ENCODE results near the gene MAZ. TPM values are rescaled to one million over a fixed set of nuclear protein-coding genes. Genes with fewer than 3 reads are reported as not detected.
"Not testable (repeated sequence)": the region's sequence is repeated elsewhere in the genome, so short reads cannot be mapped to it uniquely, and the experiment has no call there.

Gene MAZ
- total and polyA plus RNA-seq, 3 experiments from 2014 or later, result 85.7 to 478 (median 455) TPM

DNA sequence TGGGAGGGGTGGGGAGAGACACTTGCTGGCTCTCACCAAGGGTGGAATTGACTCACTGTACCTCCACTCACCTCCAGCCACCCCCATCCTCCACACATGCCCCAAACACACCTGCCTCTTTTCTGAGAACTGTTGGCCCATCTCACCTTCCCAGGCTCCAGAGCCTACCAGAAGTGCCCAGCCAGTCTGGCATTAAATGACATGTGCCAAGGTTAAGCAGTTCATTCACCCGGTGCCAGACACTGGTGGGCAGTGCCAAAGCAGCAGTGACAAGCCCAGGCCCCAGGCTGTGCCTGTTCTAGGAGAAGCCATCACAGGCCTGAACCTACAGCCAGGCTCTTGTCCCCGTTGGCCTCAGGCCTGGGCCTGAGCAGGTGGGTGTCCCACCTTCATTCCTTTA is 25.2 kb downstream of the MAZ start:
- Histone ChIP-seq H3K27me3 (ENCODE audit: insufficient read depth, low read length, poor library complexity, severe bottlenecking) (no peaks in the 10 kb centered on the region), H3K9me3 (ENCODE audit: low read length) (no peaks in the 10 kb centered on the region), H3K27ac (ENCODE audit: low read depth, low read length) (no peak overlapping the region), H3K4me1 (ENCODE audit: insufficient read depth, low read length) (peaks cover 43% of the 10 kb centered on the region), H3K4me3 (ENCODE audit: low read length) (no peak overlapping the region), H3K36me3 (ENCODE audit: insufficient read depth, low read length) (peaks cover 33% of the 10 kb centered on the region)
- ChIA-PET POLR2A (interaction anchor here (0.9 kb wide), 1 partner anchor 11 kb away, joined by 3 read pairs; no protein-coding TSS in a partner anchor), CTCF (interaction anchor here (1.0 kb wide), 1 partner anchor 16 kb away, joined by 3 read pairs; the partner anchor contains the start of gene PAGR1)
- Mint-ChIP-seq H3K27ac (peak overlapping the region in 2 of 8 donors; percentile 8 to 69), H3K4me1 (peaks cover 23 to 39% (median 23%) of the 10 kb centered on the region in 3 donors), H3K9me3 (no peaks in the 10 kb centered on the region), H3K27me3 (no peaks in the 10 kb centered on the region), H3K4me3 (no peak overlapping the region), H3K36me3 (peaks cover 7 to 64% (median 7%) of the 10 kb centered on the region in 3 donors)
- DNase-seq, result no peak

DNA sequence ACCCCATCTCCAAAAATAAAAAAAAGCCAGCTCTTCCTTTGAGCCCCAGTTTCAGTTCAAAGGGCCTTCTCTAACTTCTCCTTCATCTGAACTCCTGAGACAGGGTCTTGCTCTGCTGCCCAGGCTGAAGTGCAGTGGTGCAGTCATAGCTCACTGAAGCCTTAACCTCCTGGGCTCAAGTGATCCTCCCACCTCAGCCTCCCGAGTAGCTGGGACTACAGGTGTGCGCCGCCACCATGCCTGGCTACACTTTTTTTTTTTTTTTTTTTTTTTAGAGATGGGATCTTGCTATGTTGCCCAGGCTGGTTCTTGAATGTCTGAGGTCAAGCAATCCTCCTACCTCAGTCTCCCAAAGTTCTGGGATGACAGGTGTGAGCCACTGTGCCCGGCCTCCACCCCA is 26.9 kb downstream of the MAZ start:
- peak overlapping the region in 1 of 8 donors; percentile 47 for H3K27ac Mint-ChIP-seq
- H3K4me1 Mint-ChIP-seq, result peaks cover 12 to 25% (median 14%) of the 10 kb centered on the region in 3 donors
- Histone ChIP-seq H3K4me1 (ENCODE audit: insufficient read depth, low read length) (peaks cover 25% of the 10 kb centered on the region), H3K36me3 (ENCODE audit: insufficient read depth, low read length) (peaks cover 50% of the 10 kb centered on the region)
- H3K9me3 ChIP-seq (ENCODE audit: low read length); H3K27me3 Mint-ChIP-seq; H3K27ac ChIP-seq (ENCODE audit: low read depth, low read length); H3K4me3 ChIP-seq (ENCODE audit: low read length); POLR2A ChIA-PET; H3K9me3 Mint-ChIP-seq; H3K27me3 ChIP-seq (ENCODE audit: insufficient read depth, low read length, poor library complexity, severe bottlenecking); DNase-seq; H3K4me3 Mint-ChIP-seq: not testable (repeated sequence)
- H3K36me3 Mint-ChIP-seq, result peaks cover 7 to 78% (median 7%) of the 10 kb centered on the region in 3 donors
- CTCF ChIA-PET, result interaction anchor here (0.9 to 1.7 kb wide), 4 partner anchors 15 to 132 kb away, joined by 3 to 10 read pairs (median 5); no protein-coding TSS in a partner anchor

- Histone ChIP-seq H3K27ac (ENCODE audit: low read depth, low read length) (no peak overlapping the region), H3K9me3 (ENCODE audit: low read length) (no peaks in the 10 kb centered on the region), H3K27me3 (ENCODE audit: insufficient read depth, low read length, poor library complexity, severe bottlenecking) (no peaks in the 10 kb centered on the region), H3K4me1 (ENCODE audit: insufficient read depth, low read length) (peaks cover 17% of the 10 kb centered on the region), H3K36me3 (ENCODE audit: insufficient read depth, low read length) (peaks cover 50% of the 10 kb centered on the region), H3K4me3 (ENCODE audit: low read length) (no peak overlapping the region)
- DNase-seq, result no peak
- Mint-ChIP-seq H3K36me3 (peaks cover 7 to 86% (median 7%) of the 10 kb centered on the region in 3 donors), H3K4me3 (no peak overlapping the region), H3K9me3 (no peaks in the 10 kb centered on the region), H3K27ac (peak overlapping the region in 1 of 8 donors; percentile 26), H3K27me3 (no peaks in the 10 kb centered on the region), H3K4me1 (peaks cover 12 to 20% (median 14%) of the 10 kb centered on the region in 3 donors)
- CTCF ChIA-PET, result interaction anchor here (0.9 to 1.2 kb wide), 4 partner anchors 14 to 133 kb away, joined by 3 to 8 read pairs (median 4); partner anchors contain the start of gene PAGR1
- POLR2A ChIA-PET, result interaction anchor here (0.7 to 1.7 kb wide), 3 partner anchors 10 to 91 kb away, joined by 5 to 10 read pairs (median 8); no protein-coding TSS in a partner anchor
These were observed 27.8 kb downstream of the MAZ start for GRCh38 chr16:29834079-29834478.

DNA sequence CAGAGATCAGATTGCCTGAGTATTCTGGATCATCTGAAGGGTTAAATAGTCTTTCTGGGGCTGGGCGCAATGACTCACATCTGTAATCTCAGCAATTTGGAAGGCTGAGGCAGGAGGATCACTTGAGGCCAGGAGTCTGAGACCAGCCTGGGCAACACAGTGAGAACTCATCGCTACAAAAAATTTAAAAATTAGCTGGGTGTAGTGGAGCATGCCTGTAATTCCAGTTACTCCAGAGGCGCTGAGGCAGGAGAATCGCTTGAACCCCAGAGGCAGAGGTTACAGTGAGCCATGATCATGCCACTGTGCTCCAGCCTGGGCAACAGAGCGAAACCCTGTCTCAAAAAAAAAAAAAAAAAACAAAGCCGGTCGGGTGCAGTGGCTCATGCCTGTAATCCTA is 29.6 kb downstream of the MAZ start:
- Histone ChIP-seq H3K4me3 (ENCODE audit: low read length) (no peak overlapping the region), H3K9me3 (ENCODE audit: low read length) (no peaks in the 10 kb centered on the region), H3K27ac (ENCODE audit: low read depth, low read length) (no peak overlapping the region), H3K27me3 (ENCODE audit: insufficient read depth, low read length, poor library complexity, severe bottlenecking) (no peaks in the 10 kb centered on the region), H3K4me1 (ENCODE audit: insufficient read depth, low read length) (no peaks in the 10 kb centered on the region), H3K36me3 (ENCODE audit: insufficient read depth, low read length) (peaks cover 40% of the 10 kb centered on the region)
- Mint-ChIP-seq H3K4me3 (no peak overlapping the region), H3K27me3 (no peaks in the 10 kb centered on the region), H3K9me3 (no peaks in the 10 kb centered on the region), H3K4me1 (peaks cover 4 to 6% (median 5%) of the 10 kb centered on the region in 3 donors), H3K36me3 (peaks cover 7 to 89% (median 10%) of the 10 kb centered on the region in 3 donors), H3K27ac (no peak overlapping the region)
- DNase-seq, result no peak
- ChIA-PET CTCF (interaction anchor here (1.7 kb wide), 1 partner anchor 12 kb away, joined by 5 read pairs; no protein-coding TSS in a partner anchor), POLR2A (interaction anchor here (0.7 kb wide), 1 partner anchor 38 kb away, joined by 7 read pairs; no protein-coding TSS in a partner anchor)

DNA sequence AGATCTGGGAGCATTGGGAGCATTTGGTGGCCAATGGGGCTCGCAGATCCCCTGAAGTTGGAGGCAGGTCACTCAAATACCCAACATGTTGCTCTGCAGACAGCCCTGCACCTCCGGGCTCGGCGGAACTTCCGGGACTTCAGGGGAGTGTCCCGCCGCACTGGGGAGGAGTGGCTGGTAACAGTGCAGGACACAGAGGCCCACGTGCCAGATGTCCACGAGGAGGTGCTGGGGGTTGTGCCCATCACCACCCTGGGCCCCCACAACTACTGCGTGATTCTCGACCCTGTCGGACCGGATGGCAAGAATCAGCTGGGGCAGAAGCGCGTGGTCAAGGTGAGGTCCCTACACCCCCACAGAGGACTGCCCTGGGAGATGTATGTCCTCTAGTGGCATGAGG is 30.3 kb downstream of the MAZ start:
- DNase-seq, result no peak
- Histone ChIP-seq H3K36me3 (ENCODE audit: insufficient read depth, low read length) (peaks cover 46% of the 10 kb centered on the region), H3K9me3 (ENCODE audit: low read length) (no peaks in the 10 kb centered on the region), H3K27ac (ENCODE audit: low read depth, low read length) (no peak overlapping the region), H3K4me1 (ENCODE audit: insufficient read depth, low read length) (no peaks in the 10 kb centered on the region), H3K27me3 (ENCODE audit: insufficient read depth, low read length, poor library complexity, severe bottlenecking) (no peaks in the 10 kb centered on the region), H3K4me3 (ENCODE audit: low read length) (no peak overlapping the region)
- CTCF ChIA-PET, result interaction anchor here (0.5 to 1.7 kb wide), 2 partner anchors 12 to 14 kb away, joined by 4 to 5 read pairs; no protein-coding TSS in a partner anchor
- H3K9me3 Mint-ChIP-seq, result no peaks in the 10 kb centered on the region
- H3K4me1 Mint-ChIP-seq, result peaks cover 3 to 4% (median 3%) of the 10 kb centered on the region in 3 donors
- no peak overlapping the region for H3K4me3 Mint-ChIP-seq
- no peaks in the 10 kb centered on the region for H3K27me3 Mint-ChIP-seq
- POLR2A ChIA-PET, result interaction anchor here (0.7 kb wide), 1 partner anchor 37 kb away, joined by 7 read pairs; no protein-coding TSS in a partner anchor
- H3K36me3 Mint-ChIP-seq, result peaks cover 7 to 89% (median 12%) of the 10 kb centered on the region in 3 donors
- no peak overlapping the region for H3K27ac Mint-ChIP-seq

DNA sequence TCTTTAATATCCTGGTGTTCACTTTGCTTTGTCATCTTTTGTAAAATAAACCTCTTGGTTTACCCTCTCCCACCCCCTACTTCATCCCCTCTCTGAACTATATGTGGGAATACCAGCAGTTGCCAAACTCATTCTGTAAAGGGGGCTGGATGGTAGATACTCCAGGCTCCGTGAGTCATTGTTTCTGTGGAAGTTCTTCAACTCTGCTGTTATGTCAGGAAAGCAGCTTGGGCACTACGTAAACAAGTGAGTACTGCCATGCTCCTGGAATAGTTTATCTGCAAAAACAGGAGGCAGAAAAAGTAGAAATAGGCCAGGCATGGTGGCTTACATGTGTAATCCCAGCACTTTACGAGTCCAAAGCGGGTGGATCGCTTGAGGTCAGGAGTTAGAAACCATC is 31.5 kb downstream of the MAZ start:
- ChIA-PET CTCF (interaction anchor here (1.3 to 2.2 kb wide), 2 partner anchors 10 to 15 kb away, joined by 3 to 15 read pairs; no protein-coding TSS in a partner anchor), POLR2A (interaction anchor here (1.6 kb wide), 1 partner anchor 10 kb away, joined by 8 read pairs; no protein-coding TSS in a partner anchor)
- H3K27ac Mint-ChIP-seq, result peak overlapping the region in 1 of 8 donors; percentile 5
- no peak for DNase-seq
- Histone ChIP-seq H3K9me3 (ENCODE audit: low read length) (no peaks in the 10 kb centered on the region), H3K36me3 (ENCODE audit: insufficient read depth, low read length) (peaks cover 52% of the 10 kb centered on the region), H3K4me3 (ENCODE audit: low read length) (no peak overlapping the region), H3K27me3 (ENCODE audit: insufficient read depth, low read length, poor library complexity, severe bottlenecking) (no peaks in the 10 kb centered on the region), H3K27ac (ENCODE audit: low read depth, low read length) (no peak overlapping the region), H3K4me1 (ENCODE audit: insufficient read depth, low read length) (no peaks in the 10 kb centered on the region)
- no peaks in the 10 kb centered on the region for H3K4me1 Mint-ChIP-seq
- H3K36me3 Mint-ChIP-seq, result peaks cover 4 to 90% (median 9%) of the 10 kb centered on the region in 3 donors
- no peaks in the 10 kb centered on the region for H3K9me3 Mint-ChIP-seq
- H3K4me3 Mint-ChIP-seq, result no peak overlapping the region
- H3K27me3 Mint-ChIP-seq, result no peaks in the 10 kb centered on the region

DNA sequence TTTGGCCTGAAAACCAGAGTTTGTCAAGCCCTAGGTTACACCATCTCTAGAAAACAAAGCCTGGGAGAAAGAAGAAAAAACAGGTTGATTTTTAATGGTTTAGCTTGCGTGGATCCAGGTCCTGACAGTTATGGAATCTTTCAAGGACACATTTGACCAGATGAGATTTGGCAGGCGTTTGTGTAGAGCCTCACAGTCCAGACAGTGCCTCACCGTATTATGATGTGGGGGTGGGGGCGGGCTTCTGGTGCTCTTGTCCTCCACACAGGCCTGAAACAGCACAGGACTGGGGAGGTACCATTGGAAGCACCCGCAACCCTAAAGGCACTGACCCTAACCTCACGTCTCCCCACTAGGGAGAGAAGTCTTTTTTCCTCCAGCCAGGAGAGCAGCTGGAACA is 33.5 kb downstream of the MAZ start:
- Histone ChIP-seq H3K27me3 (ENCODE audit: insufficient read depth, low read length, poor library complexity, severe bottlenecking) (no peaks in the 10 kb centered on the region), H3K4me1 (ENCODE audit: insufficient read depth, low read length) (no peaks in the 10 kb centered on the region), H3K27ac (ENCODE audit: low read depth, low read length) (no peak overlapping the region), H3K36me3 (ENCODE audit: insufficient read depth, low read length) (peaks cover 41% of the 10 kb centered on the region), H3K4me3 (ENCODE audit: low read length) (no peak overlapping the region), H3K9me3 (ENCODE audit: low read length) (no peaks in the 10 kb centered on the region)
- Mint-ChIP-seq H3K27me3 (no peaks in the 10 kb centered on the region), H3K4me1 (no peaks in the 10 kb centered on the region), H3K36me3 (peaks cover 4 to 89% (median 11%) of the 10 kb centered on the region in 3 donors), H3K27ac (peak overlapping the region in 1 of 8 donors; percentile 36), H3K9me3 (no peaks in the 10 kb centered on the region), H3K4me3 (no peak overlapping the region)
- DNase-seq, result no peak
- POLR2A ChIA-PET, result interaction anchor here (0.7 kb wide), 1 partner anchor 12 kb away, joined by 6 read pairs; no protein-coding TSS in a partner anchor
- CTCF ChIA-PET, result interaction anchor here (2.2 kb wide), 1 partner anchor 8 kb away, joined by 15 read pairs; no protein-coding TSS in a partner anchor

DNA sequence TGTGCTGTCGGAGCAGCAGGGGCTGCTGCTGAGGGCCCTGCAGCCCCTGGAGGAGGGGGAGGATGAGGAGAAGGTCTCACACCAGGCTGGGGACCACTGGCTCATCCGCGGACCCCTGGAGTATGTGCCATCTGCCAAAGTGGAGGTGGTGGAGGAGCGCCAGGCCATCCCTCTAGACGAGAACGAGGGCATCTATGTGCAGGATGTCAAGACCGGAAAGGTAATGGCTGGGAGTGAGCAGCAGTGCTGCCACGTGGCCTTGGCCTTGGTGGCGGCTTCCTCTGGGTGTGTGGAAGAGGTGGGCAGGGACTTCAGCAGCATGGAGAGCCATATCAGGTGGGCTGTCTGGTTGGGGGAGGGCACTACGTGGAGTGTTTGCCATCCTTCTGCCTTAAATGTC is 33.9 kb downstream of the MAZ start:
- Histone ChIP-seq H3K4me3 (ENCODE audit: low read length) (no peak overlapping the region), H3K36me3 (ENCODE audit: insufficient read depth, low read length) (peaks cover 37% of the 10 kb centered on the region), H3K9me3 (ENCODE audit: low read length) (no peaks in the 10 kb centered on the region), H3K4me1 (ENCODE audit: insufficient read depth, low read length) (no peaks in the 10 kb centered on the region), H3K27me3 (ENCODE audit: insufficient read depth, low read length, poor library complexity, severe bottlenecking) (no peaks in the 10 kb centered on the region), H3K27ac (ENCODE audit: low read depth, low read length) (no peak overlapping the region)
- CTCF ChIA-PET, result no interaction called here
- no peak overlapping the region for H3K4me3 Mint-ChIP-seq
- no peaks in the 10 kb centered on the region for H3K9me3 Mint-ChIP-seq
- DNase-seq, result no peak
- POLR2A ChIA-PET, result interaction anchor here (0.7 kb wide), 1 partner anchor 13 kb away, joined by 6 read pairs; no protein-coding TSS in a partner anchor
- no peaks in the 10 kb centered on the region for H3K4me1 Mint-ChIP-seq
- H3K27me3 Mint-ChIP-seq, result no peaks in the 10 kb centered on the region
- peaks cover 6 to 88% (median 13%) of the 10 kb centered on the region in 3 donors for H3K36me3 Mint-ChIP-seq
- peak overlapping the region in 2 of 8 donors; percentile 35 to 36 for H3K27ac Mint-ChIP-seq

Measured in CD8-positive, alpha-beta memory T cell (primary cell).